GM12878 (cell line): ENCODE results near the gene GIPC3. TPM values are rescaled to one million over a fixed set of nuclear protein-coding genes. Genes with fewer than 3 reads are reported as not detected.

ENCODE experiments used
- ATAC-seq: fragments of 200-7000 bp; cut with Tn5 transposase; 3 replicates; pipeline ENCODE4 v1.9.1; 2020; ENCODE audit warnings: mild to moderate bottlenecking, moderate library complexity
- BruUV-seq: library from RNA; stranded (reverse); fragments of 400-500 nt; replicated peaks from 2 replicates; lab custom pipeline; 2021; lab: Mats Ljungman, UMichigan
- CTCF ChIA-PET: fragments of 300-600 bp; sonication (Branson Sonifier 250); formaldehyde crosslinking; extraction: SDS; loops from one replicate; lab custom pipeline; 2021; ENCODE audit warnings: inconsistent platforms; lab: Yijun Ruan, JAX
- POLR2A ChIA-PET: fragments of 350-600 bp; formaldehyde crosslinking; extraction: SDS; loops from one replicate; lab custom pipeline; 2021; ENCODE audit warnings: inconsistent platforms; lab: Charles Lee
- RAD21 ChIA-PET: fragments of 300-600 bp; sonication (Branson Sonifier 250); formaldehyde crosslinking; loops from one replicate; lab custom pipeline; 2023; ENCODE audit warnings: antibody characterized with exemption; ENCODE audit not compliant: unreplicated experiment; lab: Charles Lee
- SMC1A ChIA-PET: fragments of 300-600 bp; sonication (Branson Sonifier 250); formaldehyde crosslinking; loops from one replicate; lab custom pipeline; 2023; ENCODE audit not compliant: unreplicated experiment, uncharacterized antibody; lab: Charles Lee
- DNase-seq: peaks from one replicate; pipeline ENCODE4 v3.0.0-alpha.2; 2011; ENCODE audit warnings: low read depth, low spot score
- FAIRE-seq: peaks from 3 replicates; lab custom pipeline; 2011; peaks lifted over from hg19 to GRCh38; lab: Jason Lieb, UNC
- H2AFZ ChIP-seq: 2 replicates; pipeline ENCODE4 v1.6.0; 2011; ENCODE audit warnings: low read depth, low read length, control low read depth; ENCODE audit not compliant: control insufficient read depth
- H3K27ac ChIP-seq: 2 replicates; pipeline ENCODE4 v1.5.1; 2011; ENCODE audit warnings: control low read depth; ENCODE audit not compliant: control insufficient read depth, insufficient read depth
- H3K27me3 ChIP-seq, 2 experiments: replicated peaks in 1 of 2; 2 replicates each; pipeline versions ENCODE4 v1.6.0 to v1.6.1; 2011; ENCODE audit warnings: low read length in 1 of 2; ENCODE audit not compliant: control insufficient read depth in 2 of 2, insufficient read depth in 2 of 2
- H3K36me3 ChIP-seq, 2 experiments: 2 replicates each; pipeline ENCODE4 v1.5.1; 2011; ENCODE audit warnings: low read length in 1 of 2; ENCODE audit not compliant: control insufficient read depth in 2 of 2, insufficient read depth in 2 of 2
- H3K4me1 ChIP-seq: 2 replicates; pipeline ENCODE4 v1.6.1; 2011; ENCODE audit warnings: mild to moderate bottlenecking, low read length, moderate library complexity, mixed read lengths; ENCODE audit not compliant: control insufficient read depth, insufficient read depth
- H3K4me2 ChIP-seq: 2 replicates; pipeline ENCODE4 v1.6.0; 2011; ENCODE audit warnings: control low read depth; ENCODE audit not compliant: control insufficient read depth, insufficient read depth
- H3K4me3 ChIP-seq: fragments of 200-600 bp; sonication (generic); 2 replicates; pipeline ENCODE4 v1.5.1; 2016
- H3K79me2 ChIP-seq: 2 replicates; pipeline ENCODE4 v1.6.0; 2011; ENCODE audit warnings: low read length; ENCODE audit not compliant: control insufficient read depth, insufficient read depth
- H3K9ac ChIP-seq: 2 replicates; pipeline ENCODE4 v1.8.0; 2011; ENCODE audit warnings: low read length, control low read depth, mixed read lengths; ENCODE audit not compliant: control insufficient read depth, insufficient read depth
- H3K9me3 ChIP-seq: replicated peaks from 3 replicates; pipeline ENCODE4 v1.5.1; 2011; ENCODE audit warnings: mild to moderate bottlenecking, low read length; ENCODE audit not compliant: control insufficient read depth, insufficient read depth
- H4K20me1 ChIP-seq: 2 replicates; pipeline ENCODE4 v1.6.0; 2011; ENCODE audit not compliant: control insufficient read depth, insufficient read depth
- BCL11A ChIP-seq: IDR thresholded peaks from 2 replicates; pipeline ENCODE4 v1.6.1; 2011; ENCODE audit warnings: low read depth, low read length
- CHD4 ChIP-seq: fragments of 200-600 bp; sonication (generic); IDR thresholded peaks from 2 replicates; pipeline ENCODE4 v1.6.1; 2016; ENCODE audit warnings: mild to moderate bottlenecking
- E2F8 ChIP-seq: fragments of 450-650 bp; IDR thresholded peaks from 2 replicates; pipeline ENCODE4 v1.6.1; 2018; ENCODE audit warnings: mild to moderate bottlenecking, low read depth, moderate library complexity; ENCODE audit not compliant: partially characterized antibody
- EED ChIP-seq: sonication (generic); IDR thresholded peaks from 2 replicates; pipeline ENCODE4 v1.6.1; 2016; ENCODE audit warnings: antibody characterized with exemption, low read depth
- FOXK2 ChIP-seq: fragments of 450-650 bp; IDR thresholded peaks from 2 replicates; pipeline ENCODE4 v1.6.1; 2017; ENCODE audit warnings: mild to moderate bottlenecking, moderate library complexity
- MAX ChIP-seq: IDR thresholded peaks from 2 replicates; pipeline ENCODE4 v1.6.1; 2012; ENCODE audit warnings: low read depth, low read length, improper control_type of control experiment
- MLLT1 ChIP-seq: fragments of 450-650 bp; IDR thresholded peaks from 2 replicates; pipeline ENCODE4 v1.6.1; 2016; ENCODE audit warnings: mild to moderate bottlenecking
- MTA3 ChIP-seq: IDR thresholded peaks from 2 replicates; pipeline ENCODE4 v1.6.1; 2012; ENCODE audit warnings: low read length, inconsistent platforms, borderline replicate concordance
- NFYB ChIP-seq: IDR thresholded peaks from 2 replicates; pipeline ENCODE4 v1.6.1; 2011; ENCODE audit warnings: low read depth, mild to moderate bottlenecking, low read length, improper control_type of control experiment, moderate library complexity; ENCODE audit not compliant: insufficient read depth
- NKRF ChIP-seq: fragments of 450-650 bp; conservative IDR thresholded peaks from 2 replicates; pipeline ENCODE4 v1.6.1; 2017; ENCODE audit warnings: mild to moderate bottlenecking, moderate library complexity
- SIX5 ChIP-seq: IDR thresholded peaks from 2 replicates; pipeline ENCODE4 v1.6.1; 2011; ENCODE audit warnings: mild to moderate bottlenecking, low read depth, low read length, moderate library complexity; ENCODE audit not compliant: severe bottlenecking
- ZNF207 ChIP-seq: fragments of 450-650 bp; IDR thresholded peaks from 2 replicates; pipeline ENCODE4 v1.6.1; 2014; ENCODE audit warnings: antibody characterized with exemption, mild to moderate bottlenecking, borderline replicate concordance
- ZNF24 ChIP-seq: fragments of 450-650 bp; IDR thresholded peaks from 2 replicates; pipeline ENCODE4 v1.6.1; 2017; ENCODE audit warnings: antibody characterized with exemption, mild to moderate bottlenecking
- ZNF274 ChIP-seq: IDR thresholded peaks from one replicate; pipeline ENCODE4 v1.8.0; 2011; ENCODE audit not compliant: insufficient read length, insufficient read depth
- ZNF592 ChIP-seq: fragments of 450-650 bp; IDR thresholded peaks from 2 replicates; pipeline ENCODE4 v1.6.1; 2017; ENCODE audit warnings: mild to moderate bottlenecking, moderate library complexity
- WGBS: methylation state at CpG from one replicate; pipeline ENCODE4 v1.1.6; 2016; ENCODE audit warnings: low lambda C conversion rate; ENCODE audit not compliant: insufficient replicate concordance, insufficient coverage; ENCODE audit errors: missing lambda C conversion rate; 5-methylcytosine and 5-hydroxymethylcytosine counted together
- in situ Hi-C: fragments of 300-500 bp; cut with MboI; formaldehyde crosslinking; loops from 9 replicates; pipeline ENCODE4 v1.14.3; 2018; ENCODE audit warnings: mixed read lengths
- intact Hi-C: fragments of 100-400 bp; cut with micrococcal nuclease; formaldehyde crosslinking; loops from one replicate; pipeline ENCODE4 v1.14.2; 2022; ENCODE audit not compliant: unreplicated experiment
- polyA plus RNA-seq, 11 experiments: library from polyadenylated mRNA; depleted of rRNA in 4 of 11; unstranded in 6 of 11; stranded (reverse) in 5 of 11; fragments of >200 nt; fragmentation: Nextera tagmentation in 4 of 11; fragmentation: Illumina TruSeq in 1 of 11; extraction: Ambion mirVana in 4 of 11; extraction: Trizol in 1 of 11; gene quantifications; 1 replicate in 1 of 11; 2 replicates in 10 of 11; pipeline versions ENCODE4 v1.2.1 to v1.2.3, GENCODE V29; 2011 to 2016; ENCODE audit warnings: inconsistent platforms in 2 of 11, missing spikeins in 2 of 11, low read depth in 1 of 11
- total RNA-seq, 4 experiments: library from RNA; depleted of rRNA in 3 of 4; stranded (reverse); fragments of >200 nt in 3 of 4; fragmentation: Illumina TruSeq in 1 of 4; extraction: Trizol in 1 of 4; gene quantifications; 2 replicates each; pipeline versions ENCODE4 v1.2.1 to v1.2.3, GENCODE V29; 2013 to 2021

Gene GIPC3
- total and polyA plus RNA-seq, 10 of the 15 experiments (the other 5 are each of a cell fraction or from before 2014, with no cell fraction given), result not detected

GRCh38 chr19:3589949-3590348 is 4.7 kb downstream of the GIPC3 start:
- Histone ChIP-seq H3K36me3 (no peaks in the 10 kb centered on the region), H3K4me2 (no peak overlapping the region), H3K4me1 (no peaks in the 10 kb centered on the region), H3K79me2 (no peaks in the 10 kb centered on the region), H3K27ac (no peak overlapping the region), H4K20me1 (no peaks in the 10 kb centered on the region), H3K27me3 (peaks cover 0 to 2% of the 10 kb centered on the region in 2 experiments; a peak in 1 of 4 replicates), H3K9ac (no peak overlapping the region), H2AFZ (no peak overlapping the region), H3K9me3 (peaks cover 2% of the 10 kb centered on the region; the same call in 1 of the 3 replicates), H3K4me3 (no peak overlapping the region)
- ChIA-PET SMC1A (no interaction called here), POLR2A (no interaction called here), CTCF (interaction anchor here (0.9 to 1.3 kb wide), 2 partner anchors 9 to 77 kb away, joined by 3 to 7 read pairs; no protein-coding TSS in a partner anchor), RAD21 (no interaction called here)
- DNase-seq (no peak), FAIRE-seq (no peak), ATAC-seq (no peak)
- intact Hi-C loops (no loop called here), in situ Hi-C loops (no loop called here)
- BruUV-seq, result no TSS peak
- WGBS, result 76% methylated on average over 22 of the region's 22 CpGs
- TF ChIP-seq BCL11A (no peak), MAX (no peak), ZNF24 (no peak), FOXK2 (no peak), CHD4 (no peak), NKRF (no peak), EED (no peak), ZNF592 (no peak), MTA3 (no peak), NFYB (no peak), ZNF207 (no peak), SIX5 (no peak), MLLT1 (no peak), E2F8 (no peak), ZNF274 (no peak)
